Effector memory CD8-positive, alpha-beta T cell (primary cell): ENCODE data around the gene FAM170B.

Experiments used
- ATAC-seq: fragments of 150-1000 bp; cut with Tn5 transposase; replicated peaks from 2 replicates; pipeline ENCODE4 v1.10.0; 2021; ENCODE audit warnings: mild to moderate bottlenecking, moderate library complexity
- DNase-seq, 3 experiments: peaks; one replicate each; pipeline ENCODE4 v3.0.0; 2021
- H3K27ac Mint-ChIP-seq, 2 donors: one replicate each; pipeline ENCODE4 v1.8.0; 2022; ENCODE audit warnings: mild to moderate bottlenecking in 2 of 2, mixed read lengths in 2 of 2, moderate library complexity in 2 of 2
- H3K27me3 Mint-ChIP-seq, 2 donors: one replicate each; pipeline ENCODE4 v1.8.0; 2022; ENCODE audit warnings: mixed read lengths in 2 of 2
- H3K36me3 Mint-ChIP-seq: one replicate; pipeline ENCODE4 v1.8.0; 2022; ENCODE audit warnings: mild to moderate bottlenecking, moderate library complexity, mixed read lengths; ENCODE audit not compliant: insufficient read depth
- H3K4me1 Mint-ChIP-seq, 2 donors: one replicate each; pipeline ENCODE4 v1.8.0; 2022; ENCODE audit warnings: low read depth in 2 of 2, mixed read lengths in 2 of 2
- H3K4me3 Mint-ChIP-seq, 2 donors: one replicate each; pipeline ENCODE4 v1.8.0; 2022; ENCODE audit warnings: mild to moderate bottlenecking in 2 of 2, mixed read lengths in 2 of 2, moderate library complexity in 2 of 2
- H3K9me3 Mint-ChIP-seq, 2 donors: one replicate each; pipeline ENCODE4 v1.8.0; 2022; ENCODE audit warnings: mixed read lengths in 2 of 2

The FAM170B gene

GRCh38 chr10:49139028-49139845, 5.4 kb upstream of the FAM170B start:
- peaks cover 10 to 14% of the 10 kb centered on the region in 2 donors for H3K4me1 Mint-ChIP-seq

GRCh38 chr10:49138361-49138891, 4.6 kb upstream of the FAM170B start:
- Mint-ChIP-seq H3K36me3 (no peaks in the 10 kb centered on the region), H3K27ac (no peak overlapping the region), H3K27me3 (peaks cover 18 to 20% of the 10 kb centered on the region in 2 donors), H3K4me1 (peaks cover 10 to 15% of the 10 kb centered on the region in 2 donors), H3K9me3 (no peaks in the 10 kb centered on the region), H3K4me3 (no peak overlapping the region)
- ATAC-seq (no peak), DNase-seq (no peak)

More at GRCh38 chr10:49139028-49139845, 5.4 kb upstream of the FAM170B start:
- H3K4me3 Mint-ChIP-seq, result no peak overlapping the region
- no peaks in the 10 kb centered on the region for H3K9me3 Mint-ChIP-seq
- DNase-seq (no peak), ATAC-seq (no peak)
- H3K27me3 Mint-ChIP-seq, result peaks cover 12% of the 10 kb centered on the region in 2 donors
- no peaks in the 10 kb centered on the region for H3K36me3 Mint-ChIP-seq
- H3K27ac Mint-ChIP-seq, result no peak overlapping the region

GRCh38 chr10:49136525-49136924, 2.7 kb upstream of the FAM170B start:
- H3K27ac Mint-ChIP-seq, result no peak overlapping the region
- H3K36me3 Mint-ChIP-seq, result no peaks in the 10 kb centered on the region
- H3K4me3 Mint-ChIP-seq, result no peak overlapping the region
- no peak for DNase-seq
- ATAC-seq, result no peak
- peaks cover 10 to 15% of the 10 kb centered on the region in 2 donors for H3K4me1 Mint-ChIP-seq
- H3K27me3 Mint-ChIP-seq, result peaks cover 18 to 25% of the 10 kb centered on the region in 2 donors
- no peaks in the 10 kb centered on the region for H3K9me3 Mint-ChIP-seq

- Mint-ChIP-seq H3K27me3 (peaks cover 18 to 25% of the 10 kb centered on the region in 2 donors), H3K4me1 (peaks cover 10 to 15% of the 10 kb centered on the region in 2 donors), H3K4me3 (peak overlapping the region; percentile 1 to 9), H3K36me3 (no peaks in the 10 kb centered on the region), H3K9me3 (no peaks in the 10 kb centered on the region), H3K27ac (peak overlapping the region in 1 of 2 donors; percentile 1)
- DNase-seq (no peak), ATAC-seq (peak; percentile 49)
Measured at GRCh38 chr10:49135575-49136313, 1.9 kb upstream of the FAM170B start.

GRCh38 chr10:49134327-49134726, 506 bp upstream of the FAM170B start:
- DNase-seq (no peak), ATAC-seq (no peak)
- Mint-ChIP-seq H3K27ac (peak overlapping the region in 1 of 2 donors; percentile 2), H3K9me3 (no peaks in the 10 kb centered on the region), H3K36me3 (no peaks in the 10 kb centered on the region), H3K4me1 (peaks cover 10 to 15% of the 10 kb centered on the region in 2 donors), H3K4me3 (no peak overlapping the region), H3K27me3 (peaks cover 26 to 31% of the 10 kb centered on the region in 2 donors)

- ATAC-seq, result no peak
- no peaks in the 10 kb centered on the region for H3K36me3 Mint-ChIP-seq
- H3K4me1 Mint-ChIP-seq, result peaks cover 10 to 15% of the 10 kb centered on the region in 2 donors
Measured at GRCh38 chr10:49132362-49132737, 1.5 kb downstream of the FAM170B start.

GRCh38 chr10:49131507-49132361, 2.1 kb downstream of the FAM170B start:
- Mint-ChIP-seq H3K36me3 (no peaks in the 10 kb centered on the region), H3K9me3 (peaks cover 0 to 9% of the 10 kb centered on the region in 2 donors), H3K4me1 (peaks cover 10 to 15% of the 10 kb centered on the region in 2 donors), H3K4me3 (no peak overlapping the region), H3K27me3 (peaks cover 45 to 51% of the 10 kb centered on the region in 2 donors), H3K27ac (no peak overlapping the region)
- no peak for DNase-seq
- ATAC-seq, result no peak

More at GRCh38 chr10:49132362-49132737, 1.5 kb downstream of the FAM170B start:
- H3K27ac Mint-ChIP-seq, result no peak overlapping the region
- no peak overlapping the region for H3K4me3 Mint-ChIP-seq
- peaks cover 45 to 51% of the 10 kb centered on the region in 2 donors for H3K27me3 Mint-ChIP-seq
- H3K9me3 Mint-ChIP-seq, result peaks cover 0 to 9% of the 10 kb centered on the region in 2 donors
- DNase-seq, result no peak

GRCh38 chr10:49129376-49129775, 4.4 kb downstream of the FAM170B start:
- ATAC-seq, result no peak
- Mint-ChIP-seq H3K36me3 (no peaks in the 10 kb centered on the region), H3K9me3 (peaks cover 0 to 9% of the 10 kb centered on the region in 2 donors), H3K27ac (no peak overlapping the region), H3K4me1 (peaks cover 0 to 2% of the 10 kb centered on the region in 2 donors), H3K4me3 (no peak overlapping the region), H3K27me3 (peaks cover 36 to 40% of the 10 kb centered on the region in 2 donors)
- DNase-seq, result no peak

- peaks cover 0 to 9% of the 10 kb centered on the region in 2 donors for H3K9me3 Mint-ChIP-seq
- H3K4me1 Mint-ChIP-seq, result no peaks in the 10 kb centered on the region
- no peak overlapping the region for H3K27ac Mint-ChIP-seq
- DNase-seq (no peak), ATAC-seq (no peak)
- peaks cover 30 to 35% of the 10 kb centered on the region in 2 donors for H3K27me3 Mint-ChIP-seq
- H3K36me3 Mint-ChIP-seq, result no peaks in the 10 kb centered on the region
- H3K4me3 Mint-ChIP-seq, result no peak overlapping the region
Measured at GRCh38 chr10:49128854-49129253, 5.0 kb downstream of the FAM170B start.

- H3K4me3 Mint-ChIP-seq, result no peak overlapping the region
- DNase-seq (no peak), ATAC-seq (no peak)
- peaks cover 0 to 9% of the 10 kb centered on the region in 2 donors for H3K9me3 Mint-ChIP-seq
- H3K36me3 Mint-ChIP-seq, result no peaks in the 10 kb centered on the region
- H3K27me3 Mint-ChIP-seq, result peaks cover 18 to 19% of the 10 kb centered on the region in 2 donors
- H3K27ac Mint-ChIP-seq, result no peak overlapping the region
- H3K4me1 Mint-ChIP-seq, result no peaks in the 10 kb centered on the region
Measured at GRCh38 chr10:49123981-49124950, 9.6 kb downstream of the FAM170B start.

- H3K4me3 Mint-ChIP-seq, result no peak overlapping the region
Measured at GRCh38 chr10:49120911-49121310, 12.9 kb downstream of the FAM170B start.

GRCh38 chr10:49119746-49120145, 14.1 kb downstream of the FAM170B start:
- H3K36me3 Mint-ChIP-seq, result no peaks in the 10 kb centered on the region
- DNase-seq (no peak), ATAC-seq (no peak)
- no peak overlapping the region for H3K27ac Mint-ChIP-seq
- H3K4me1 Mint-ChIP-seq, result peaks cover 0 to 4% of the 10 kb centered on the region in 2 donors
- peaks cover 8 to 11% of the 10 kb centered on the region in 2 donors for H3K27me3 Mint-ChIP-seq
- no peak overlapping the region for H3K4me3 Mint-ChIP-seq
- H3K9me3 Mint-ChIP-seq, result no peaks in the 10 kb centered on the region

More at GRCh38 chr10:49120911-49121310, 12.9 kb downstream of the FAM170B start:
- H3K36me3 Mint-ChIP-seq, result no peaks in the 10 kb centered on the region
- H3K27me3 Mint-ChIP-seq, result peaks cover 7 to 9% of the 10 kb centered on the region in 2 donors
- H3K4me1 Mint-ChIP-seq, result peaks cover 0 to 4% of the 10 kb centered on the region in 2 donors
- ATAC-seq (no peak), DNase-seq (no peak)
- H3K27ac Mint-ChIP-seq, result no peak overlapping the region
- H3K9me3 Mint-ChIP-seq, result no peaks in the 10 kb centered on the region
